Ectodermal cell (in vitro differentiated cells): ENCODE data around the gene DNTTIP2.

Experiments
- H3K27ac ChIP-seq: 2 replicates; pipeline ENCODE4 v1.7.0; 2013; ENCODE audit warnings: mild to moderate bottlenecking, low read depth, low read length; ENCODE audit not compliant: insufficient read depth, poor library complexity, severe bottlenecking
- H3K27me3 ChIP-seq: 2 replicates; pipeline ENCODE4 v1.7.0; 2013; ENCODE audit warnings: mild to moderate bottlenecking, low read length; ENCODE audit not compliant: insufficient read depth, control insufficient read depth, poor library complexity, severe bottlenecking
- H3K36me3 ChIP-seq: one replicate; pipeline ENCODE4 v1.7.0; 2013; ENCODE audit warnings: low read length; ENCODE audit not compliant: control insufficient read depth, insufficient read depth
- H3K4me1 ChIP-seq: one replicate; pipeline ENCODE4 v1.7.0; 2013; ENCODE audit warnings: low read length; ENCODE audit not compliant: control insufficient read depth, insufficient read depth
- H3K4me3 ChIP-seq: 2 replicates; pipeline ENCODE4 v1.7.0; 2013; ENCODE audit warnings: low read depth, low read length, control low read depth; ENCODE audit not compliant: insufficient read depth
- H3K9me3 ChIP-seq: 2 replicates; pipeline ENCODE4 v1.7.0; 2013; ENCODE audit warnings: mild to moderate bottlenecking, low read length, moderate library complexity; ENCODE audit not compliant: control insufficient read depth
- WGBS, 2 experiments: methylation state at CpG; one replicate each; pipeline ENCODE4 v1.1.7; 2013; ENCODE audit warnings: missing lambda C conversion rate in 2 of 2; 5-methylcytosine and 5-hydroxymethylcytosine counted together

The DNTTIP2 gene

GRCh38 chr1:93906480-93906879 lies 27.5 kb upstream of the DNTTIP2 start:
- Histone ChIP-seq H3K9me3 (no peaks in the 10 kb centered on the region), H3K36me3 (no peaks in the 10 kb centered on the region), H3K27ac (no peak overlapping the region), H3K27me3 (peaks cover 13% of the 10 kb centered on the region), H3K4me3 (no peak overlapping the region), H3K4me1 (no peaks in the 10 kb centered on the region)
- 97% methylated on average over 3 of the region's 3 CpGs; no CpG with 5 or more reads in 1 of the 2 experiments for WGBS, 2 experiments

GRCh38 chr1:93905734-93906133 lies 26.7 kb upstream of the DNTTIP2 start:
- H3K4me1 ChIP-seq = no peaks in the 10 kb centered on the region
- no peaks in the 10 kb centered on the region for H3K36me3 ChIP-seq
- H3K27me3 ChIP-seq = peaks cover 13% of the 10 kb centered on the region
- no peaks in the 10 kb centered on the region for H3K9me3 ChIP-seq
- H3K27ac ChIP-seq = no peak overlapping the region
- no peak overlapping the region for H3K4me3 ChIP-seq
- 93 to 98% methylated on average over 2 of the region's 2 CpGs for WGBS, 2 experiments

GRCh38 chr1:93905051-93905450 lies 26.0 kb upstream of the DNTTIP2 start:
- Histone ChIP-seq H3K36me3 (no peaks in the 10 kb centered on the region), H3K27ac (no peak overlapping the region), H3K4me3 (no peak overlapping the region), H3K4me1 (no peaks in the 10 kb centered on the region), H3K27me3 (peaks cover 13% of the 10 kb centered on the region), H3K9me3 (no peaks in the 10 kb centered on the region)
- 83 to 94% methylated on average over 1 of the region's 1 CpG for WGBS, 2 experiments

- no peak overlapping the region for H3K4me3 ChIP-seq
- no peak overlapping the region for H3K27ac ChIP-seq
- H3K27me3 ChIP-seq = peaks cover 13% of the 10 kb centered on the region
- WGBS, 2 experiments = 95 to 100% methylated on average over 2 of the region's 2 CpGs
- H3K9me3 ChIP-seq = no peaks in the 10 kb centered on the region
- H3K36me3 ChIP-seq = no peaks in the 10 kb centered on the region
- H3K4me1 ChIP-seq = no peaks in the 10 kb centered on the region
These were observed 25.2 kb upstream of the DNTTIP2 start for GRCh38 chr1:93904228-93904627.

GRCh38 chr1:93900723-93901504 lies 21.9 kb upstream of the DNTTIP2 start:
- Histone ChIP-seq H3K4me1 (no peaks in the 10 kb centered on the region), H3K36me3 (peaks cover 4% of the 10 kb centered on the region), H3K9me3 (no peaks in the 10 kb centered on the region), H3K27me3 (no peaks in the 10 kb centered on the region), H3K27ac (no peak overlapping the region), H3K4me3 (no peak overlapping the region)
- WGBS, 2 experiments = 95 to 100% methylated on average over 1 to 3 of the region's 3 CpGs

GRCh38 chr1:93899543-93900207 lies 20.7 kb upstream of the DNTTIP2 start:
- Histone ChIP-seq H3K27me3 (no peaks in the 10 kb centered on the region), H3K27ac (no peak overlapping the region), H3K4me1 (no peaks in the 10 kb centered on the region), H3K9me3 (no peaks in the 10 kb centered on the region), H3K36me3 (peaks cover 4% of the 10 kb centered on the region), H3K4me3 (no peak overlapping the region)
- WGBS, 2 experiments = 92 to 93% methylated on average over 2 of the region's 3 CpGs

- Histone ChIP-seq H3K36me3 (no peaks in the 10 kb centered on the region), H3K9me3 (no peaks in the 10 kb centered on the region), H3K27me3 (no peaks in the 10 kb centered on the region), H3K4me3 (no peak overlapping the region), H3K4me1 (peaks cover 6% of the 10 kb centered on the region), H3K27ac (no peak overlapping the region)
- 15 to 29% methylated on average over 5 to 6 of the region's 6 CpGs for WGBS, 2 experiments
These were observed 9.9 kb upstream of the DNTTIP2 start for GRCh38 chr1:93888900-93889299.

- Histone ChIP-seq H3K9me3 (no peaks in the 10 kb centered on the region), H3K4me1 (peaks cover 2% of the 10 kb centered on the region), H3K4me3 (no peak overlapping the region), H3K36me3 (peaks cover under 1% of the 10 kb centered on the region), H3K27me3 (no peaks in the 10 kb centered on the region), H3K27ac (no peak overlapping the region)
- 83 to 90% methylated on average over 4 of the region's 4 CpGs for WGBS, 2 experiments
These were observed 3.3 kb upstream of the DNTTIP2 start for GRCh38 chr1:93882269-93882668.

- 97 to 100% methylated on average over 2 of the region's 2 CpGs for WGBS, 2 experiments
- H3K27ac ChIP-seq = no peak overlapping the region
- no peaks in the 10 kb centered on the region for H3K9me3 ChIP-seq
- no peaks in the 10 kb centered on the region for H3K27me3 ChIP-seq
- H3K36me3 ChIP-seq = peaks cover 12% of the 10 kb centered on the region
- H3K4me3 ChIP-seq = no peak overlapping the region
- peaks cover 14% of the 10 kb centered on the region for H3K4me1 ChIP-seq
These were observed 1.7 kb upstream of the DNTTIP2 start for GRCh38 chr1:93880731-93881130.

GRCh38 chr1:93878501-93878888 lies 511 bp downstream of the DNTTIP2 start:
- H3K4me3 ChIP-seq = peak overlapping the region; percentile 98
- peak overlapping the region; percentile 96 for H3K27ac ChIP-seq
- no peaks in the 10 kb centered on the region for H3K27me3 ChIP-seq
- no peaks in the 10 kb centered on the region for H3K9me3 ChIP-seq
- peaks cover 28% of the 10 kb centered on the region for H3K36me3 ChIP-seq
- peaks cover 14% of the 10 kb centered on the region for H3K4me1 ChIP-seq
- 2% methylated on average over 20 of the region's 20 CpGs for WGBS, 2 experiments
